ENCODE results near the gene MAZ. TPM values are rescaled to one million over a fixed set of nuclear protein-coding genes. Genes with fewer than 3 reads are reported as not detected.
"Not testable (repeated sequence)": the region's sequence is repeated elsewhere in the genome, so short reads cannot be mapped to it uniquely, and the experiment has no call there.

The MAZ gene
- polyA plus RNA-seq, 3 donors, result 14.2 to 137 (median 18.8) TPM

GRCh38 chr16:29757950-29758466, 48.3 kb upstream of the MAZ start:
- no peak overlapping the region for H3K4me3 Mint-ChIP-seq
- H3K4me3 ChIP-seq (replicated peaks in 1 of 3; ENCODE audit: low read depth in 2 of 3, low read length in 3 of 3), result no peak overlapping the region
- peaks cover 0 to 4% (median 0%) of the 10 kb centered on the region in 7 donors for H3K9me3 Mint-ChIP-seq
- no peaks in the 10 kb centered on the region for H3K36me3 Mint-ChIP-seq
- WGBS (ENCODE audit: insufficient coverage), result 45% methylated on average over 2 of the region's 6 CpGs
- H4K20me1 ChIP-seq (ENCODE audit: insufficient read depth, low read length), result no peaks in the 10 kb centered on the region
- no peak for DNase-seq
- H3K27ac ChIP-seq (ENCODE audit: low read depth in 1 of 2, low read length in 2 of 2), result no peak overlapping the region
- peaks cover 0 to 10% (median 0%) of the 10 kb centered on the region in 3 donors for H3K27me3 Mint-ChIP-seq (ENCODE audit: low read depth in 3 of 3)
- H2AFZ ChIP-seq (ENCODE audit: insufficient read depth, low read depth, low read length, poor library complexity, severe bottlenecking), result no peak overlapping the region
- no peak overlapping the region for H3K4me2 ChIP-seq (replicated peaks; ENCODE audit: extremely low read depth, low read length, poor library complexity, severe bottlenecking)
- H3K9ac ChIP-seq (ENCODE audit: insufficient read depth, low read length, poor library complexity, severe bottlenecking), result no peak overlapping the region
- no peak overlapping the region for H3K27ac Mint-ChIP-seq
- H3K79me2 ChIP-seq (ENCODE audit: insufficient read depth, low read length), result no peaks in the 10 kb centered on the region
- peaks cover 11% of the 10 kb centered on the region for H3K4me1 Mint-ChIP-seq
- H3K27me3 ChIP-seq (ENCODE audit: control insufficient read depth in 2 of 2, insufficient read depth in 2 of 2, low read length in 2 of 2), result no peaks in the 10 kb centered on the region
- TF ChIP-seq CTCF (IDR thresholded peaks at IDR 0.05), result no peak
- H3K36me3 ChIP-seq (replicated peaks in 1 of 2; ENCODE audit: control insufficient read depth in 1 of 2, insufficient read depth in 2 of 2, low read length in 2 of 2), result no peaks in the 10 kb centered on the region
- peaks cover 0 to 4% of the 10 kb centered on the region in 2 donors for H3K4me1 ChIP-seq (ENCODE audit: control insufficient read depth in 1 of 2, insufficient read depth in 2 of 2, low read length in 2 of 2)
- intact Hi-C loops (cut with micrococcal nuclease), result no loop called here
- H3K9me3 ChIP-seq (replicated peaks in 1 of 2; ENCODE audit: control insufficient read depth in 1 of 2, insufficient read depth in 1 of 2, low read length in 2 of 2), result no peaks in the 10 kb centered on the region

- TF ChIP-seq CTCF (IDR thresholded peaks at IDR 0.05), result no peak
- H3K4me1 ChIP-seq (ENCODE audit: control insufficient read depth in 1 of 2, insufficient read depth in 2 of 2, low read length in 2 of 2), result peaks cover 5 to 9% of the 10 kb centered on the region in 2 donors
- no peak overlapping the region for H3K27ac ChIP-seq (ENCODE audit: low read depth in 1 of 2, low read length in 2 of 2)
- H3K9ac ChIP-seq (ENCODE audit: insufficient read depth, low read length, poor library complexity, severe bottlenecking), result no peak overlapping the region
- no peak overlapping the region for H3K4me2 ChIP-seq (replicated peaks; ENCODE audit: extremely low read depth, low read length, poor library complexity, severe bottlenecking)
- H3K79me2 ChIP-seq (ENCODE audit: insufficient read depth, low read length), result no peaks in the 10 kb centered on the region
- no peak for DNase-seq
- H3K36me3 Mint-ChIP-seq, result no peaks in the 10 kb centered on the region
- intact Hi-C loops (cut with micrococcal nuclease), result loop anchor here in 1 of 2 donors (10.0 kb wide), 1 partner anchor 46 kb away; no protein-coding TSS in a partner anchor
- 98% methylated on average over 9 of the region's 9 CpGs for WGBS (ENCODE audit: insufficient coverage)
- H3K9me3 Mint-ChIP-seq, result no peaks in the 10 kb centered on the region
- peak overlapping the region in 1 of 7 donors; percentile 10 for H3K27ac Mint-ChIP-seq
- H3K4me3 Mint-ChIP-seq, result no peak overlapping the region
- H2AFZ ChIP-seq (ENCODE audit: insufficient read depth, low read depth, low read length, poor library complexity, severe bottlenecking), result no peak overlapping the region
- no peaks in the 10 kb centered on the region for H3K27me3 ChIP-seq (ENCODE audit: control insufficient read depth in 2 of 2, insufficient read depth in 2 of 2, low read length in 2 of 2)
- peaks cover 0 to 9% (median 0%) of the 10 kb centered on the region in 3 donors for H3K27me3 Mint-ChIP-seq (ENCODE audit: low read depth in 3 of 3)
- no peak overlapping the region for H3K4me3 ChIP-seq (replicated peaks in 1 of 3; ENCODE audit: low read depth in 2 of 3, low read length in 3 of 3)
- H4K20me1 ChIP-seq (ENCODE audit: insufficient read depth, low read length), result no peaks in the 10 kb centered on the region
- H3K4me1 Mint-ChIP-seq, result peaks cover 16% of the 10 kb centered on the region
- H3K36me3 ChIP-seq (replicated peaks in 1 of 2; ENCODE audit: control insufficient read depth in 1 of 2, insufficient read depth in 2 of 2, low read length in 2 of 2), result no peaks in the 10 kb centered on the region
- H3K9me3 ChIP-seq (replicated peaks in 1 of 2; ENCODE audit: control insufficient read depth in 1 of 2, insufficient read depth in 1 of 2, low read length in 2 of 2), result no peaks in the 10 kb centered on the region
Observed at GRCh38 chr16:29760567-29761279, 45.6 kb upstream of the MAZ start.

GRCh38 chr16:29761280-29761651, 45.1 kb upstream of the MAZ start:
- H3K4me3 Mint-ChIP-seq; H3K36me3 Mint-ChIP-seq; H3K9me3 Mint-ChIP-seq; H3K36me3 ChIP-seq (replicated peaks in 1 of 2; ENCODE audit: control insufficient read depth in 1 of 2, insufficient read depth in 2 of 2, low read length in 2 of 2); H3K4me1 ChIP-seq (ENCODE audit: control insufficient read depth in 1 of 2, insufficient read depth in 2 of 2, low read length in 2 of 2); H3K9ac ChIP-seq (ENCODE audit: insufficient read depth, low read length, poor library complexity, severe bottlenecking); H3K27me3 Mint-ChIP-seq (ENCODE audit: low read depth in 3 of 3); H3K4me3 ChIP-seq (replicated peaks in 1 of 3; ENCODE audit: low read depth in 2 of 3, low read length in 3 of 3); H4K20me1 ChIP-seq (ENCODE audit: insufficient read depth, low read length); H3K9me3 ChIP-seq (replicated peaks in 1 of 2; ENCODE audit: control insufficient read depth in 1 of 2, insufficient read depth in 1 of 2, low read length in 2 of 2); H3K27ac ChIP-seq (ENCODE audit: low read depth in 1 of 2, low read length in 2 of 2); DNase-seq; H3K4me2 ChIP-seq (replicated peaks; ENCODE audit: extremely low read depth, low read length, poor library complexity, severe bottlenecking); H3K27me3 ChIP-seq (ENCODE audit: control insufficient read depth in 2 of 2, insufficient read depth in 2 of 2, low read length in 2 of 2); H3K79me2 ChIP-seq (ENCODE audit: insufficient read depth, low read length); H2AFZ ChIP-seq (ENCODE audit: insufficient read depth, low read depth, low read length, poor library complexity, severe bottlenecking); H3K27ac Mint-ChIP-seq: not testable (repeated sequence)
- WGBS (ENCODE audit: insufficient coverage), result 90% methylated on average over 2 of the region's 8 CpGs
- intact Hi-C loops (cut with micrococcal nuclease), result loop anchor here in 1 of 2 donors (10.0 kb wide), 1 partner anchor 46 kb away; no protein-coding TSS in a partner anchor
- peaks cover 16% of the 10 kb centered on the region for H3K4me1 Mint-ChIP-seq

Data from CD14-positive monocyte (primary cell).